Sigmoid colon (tissue), 7 donors: ENCODE measurements around the gene HDAC4. TPM values are rescaled to one million over a fixed set of nuclear protein-coding genes. Genes with fewer than 3 reads are reported as not detected.

Source experiments
- DNase-seq: peaks from one replicate; pipeline ENCODE4 v3.0.0-alpha.2; 2019
- H3K27ac ChIP-seq, 4 donors: fragments of 200-600 bp; sonication (generic); one replicate each; pipeline ENCODE4 v1.5.1; 2016 to 2019; ENCODE audit warnings: mild to moderate bottlenecking in 1 of 4
- H3K27me3 ChIP-seq, 3 donors: fragments of 200-600 bp; sonication (generic); one replicate each; pipeline ENCODE4 v1.5.1; 2019; ENCODE audit warnings: mild to moderate bottlenecking in 1 of 3
- H3K36me3 ChIP-seq, 4 donors: fragments of 200-600 bp; sonication (generic); one replicate each; pipeline ENCODE4 v1.5.1; 2016 to 2019
- H3K4me1 ChIP-seq, 4 donors: fragments of 200-600 bp; sonication (generic); one replicate each; pipeline ENCODE4 v1.5.1; 2017 to 2019
- H3K4me3 ChIP-seq, 4 donors: fragments of 200-600 bp; sonication (generic); one replicate each; pipeline ENCODE4 v1.5.1; 2017 to 2019; ENCODE audit warnings: mild to moderate bottlenecking in 2 of 4, moderate library complexity in 1 of 4
- H3K9me3 ChIP-seq, 4 donors: fragments of 200-600 bp in 3 of 4; sonication (generic) in 3 of 4; one replicate each; pipeline versions ENCODE4 v1.5.1 to v1.6.1; 2013 to 2019
- EP300 ChIP-seq, 4 donors: sonication (generic); formaldehyde crosslinking; IDR thresholded peaks; one replicate each; pipeline ENCODE4 v1.6.1; 2017; ENCODE audit warnings: antibody characterized with exemption in 4 of 4
- POLR2A ChIP-seq, 2 donors: fragments of 450-650 bp; IDR thresholded peaks; one replicate each; pipeline ENCODE4 v1.6.1; 2016; ENCODE audit warnings: antibody characterized with exemption in 2 of 2, mild to moderate bottlenecking in 2 of 2, moderate library complexity in 2 of 2
- POLR2AphosphoS5 ChIP-seq, 4 donors: sonication (generic); formaldehyde crosslinking; IDR thresholded peaks; one replicate each; pipeline ENCODE4 v1.6.1; 2017; ENCODE audit warnings: antibody characterized with exemption in 4 of 4
- WGBS, 2 donors: extraction: QIAGEN DNeasy Blood & Tissue Kit; methylation state at CpG; one replicate each; pipeline ENCODE4 v1.1.7; 2013; 5-methylcytosine and 5-hydroxymethylcytosine counted together
- intact Hi-C: fragments of 100-400 bp; cut with DNase I; formaldehyde crosslinking; loops from one replicate; pipeline ENCODE4 v1.15.1; 2023
- polyA plus RNA-seq, 3 donors: library from polyadenylated mRNA; stranded (reverse); fragments of 200-250 nt; gene quantifications; one replicate each; pipeline ENCODE4 v1.2.3, GENCODE V29; 2013
- total RNA-seq, 4 donors: library from RNA; depleted of rRNA; stranded (reverse); fragments of >200 nt; gene quantifications; one replicate each; pipeline ENCODE4 v1.1.0, GENCODE V29; 2016
- TF ChIP-seq, protein P1 (sequence below), 4 experiments: fragments of 450-650 bp in 3 of 4; fragments of 200-600 bp in 1 of 4; IDR thresholded peaks; one replicate each; pipeline ENCODE4 v1.5.1; 2016 to 2019; ENCODE audit warnings: antibody characterized with exemption in 4 of 4, mild to moderate bottlenecking in 3 of 4, moderate library complexity in 2 of 4
- donor health status: healthy with polysubstance abuse.
- donor health status: Bipolar disorder and iron deficiency.
- donor health status: healthy.

The HDAC4 gene
- total and polyA plus RNA-seq, 7 donors: 1.8 to 196 (median 77.0) TPM

DNA sequence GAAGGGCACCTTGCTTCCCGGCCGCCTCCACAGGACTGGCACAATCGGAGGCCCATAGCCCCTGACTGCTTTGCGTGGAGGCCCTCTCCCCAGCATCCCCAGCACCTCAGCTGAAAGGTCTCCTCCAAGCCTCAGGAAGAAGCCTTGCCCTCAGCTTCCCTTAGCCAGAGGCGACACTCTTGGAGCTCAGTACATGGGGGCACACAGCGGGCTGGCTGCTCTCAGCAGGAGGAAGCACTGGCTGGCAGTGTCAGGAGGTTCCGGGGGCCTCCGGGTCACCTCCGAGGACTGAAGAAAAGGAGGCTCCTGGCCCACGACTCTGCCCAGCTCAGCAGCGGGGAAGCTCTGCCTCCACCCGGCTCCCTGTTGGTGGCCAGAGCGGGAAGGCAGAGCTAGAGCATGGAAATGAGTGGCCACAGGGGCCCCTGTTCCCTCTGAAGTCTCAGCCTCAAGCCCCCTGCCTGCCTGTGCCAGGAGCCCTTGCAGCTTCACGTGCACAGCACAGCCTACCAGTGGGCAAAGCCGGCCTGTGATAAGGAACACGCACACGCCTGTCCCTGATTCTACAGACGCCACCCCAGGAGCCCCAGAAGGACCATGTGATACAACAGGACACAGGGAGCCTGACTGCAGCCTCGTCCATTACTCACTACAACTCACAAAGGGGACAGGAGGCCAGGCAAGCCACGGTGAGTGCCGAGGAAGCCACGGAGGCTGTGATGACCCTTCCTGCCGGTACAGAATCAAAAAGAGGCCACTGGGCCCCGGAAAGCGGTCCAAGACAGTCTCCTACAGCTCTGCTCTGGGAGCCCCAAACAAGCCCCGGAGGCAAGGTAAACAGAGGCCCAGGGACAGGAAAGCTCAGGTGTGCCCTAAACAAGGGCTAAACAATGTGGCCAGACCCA lies 15.5 kb downstream of the HDAC4 start:
- Histone ChIP-seq H3K27me3 (no peaks in the 10 kb centered on the region), H3K27ac (peak overlapping the region in 1 of 4 donors; percentile 43), H3K36me3 (peaks cover 0 to 23% (median 0%) of the 10 kb centered on the region in 4 donors), H3K4me3 (no peak overlapping the region), H3K4me1 (peaks cover 0 to 40% (median 33%) of the 10 kb centered on the region in 4 donors), H3K9me3 (no peaks in the 10 kb centered on the region)
- 96% methylated on average over 26 of the region's 26 CpGs for WGBS, 2 donors
- intact Hi-C loops: no loop called here
- DNase-seq: peak; percentile 50
- no peak for TF ChIP-seq POLR2A (IDR thresholded peaks at IDR 0.05)
- TF ChIP-seq EP300 (IDR thresholded peaks at IDR 0.05): no peak
- TF ChIP-seq, protein P1, sequence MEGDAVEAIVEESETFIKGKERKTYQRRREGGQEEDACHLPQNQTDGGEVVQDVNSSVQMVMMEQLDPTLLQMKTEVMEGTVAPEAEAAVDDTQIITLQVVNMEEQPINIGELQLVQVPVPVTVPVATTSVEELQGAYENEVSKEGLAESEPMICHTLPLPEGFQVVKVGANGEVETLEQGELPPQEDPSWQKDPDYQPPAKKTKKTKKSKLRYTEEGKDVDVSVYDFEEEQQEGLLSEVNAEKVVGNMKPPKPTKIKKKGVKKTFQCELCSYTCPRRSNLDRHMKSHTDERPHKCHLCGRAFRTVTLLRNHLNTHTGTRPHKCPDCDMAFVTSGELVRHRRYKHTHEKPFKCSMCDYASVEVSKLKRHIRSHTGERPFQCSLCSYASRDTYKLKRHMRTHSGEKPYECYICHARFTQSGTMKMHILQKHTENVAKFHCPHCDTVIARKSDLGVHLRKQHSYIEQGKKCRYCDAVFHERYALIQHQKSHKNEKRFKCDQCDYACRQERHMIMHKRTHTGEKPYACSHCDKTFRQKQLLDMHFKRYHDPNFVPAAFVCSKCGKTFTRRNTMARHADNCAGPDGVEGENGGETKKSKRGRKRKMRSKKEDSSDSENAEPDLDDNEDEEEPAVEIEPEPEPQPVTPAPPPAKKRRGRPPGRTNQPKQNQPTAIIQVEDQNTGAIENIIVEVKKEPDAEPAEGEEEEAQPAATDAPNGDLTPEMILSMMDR (IDR thresholded peaks at IDR 0.05): no peak
- no peak for TF ChIP-seq POLR2AphosphoS5 (IDR thresholded peaks at IDR 0.05)

DNA sequence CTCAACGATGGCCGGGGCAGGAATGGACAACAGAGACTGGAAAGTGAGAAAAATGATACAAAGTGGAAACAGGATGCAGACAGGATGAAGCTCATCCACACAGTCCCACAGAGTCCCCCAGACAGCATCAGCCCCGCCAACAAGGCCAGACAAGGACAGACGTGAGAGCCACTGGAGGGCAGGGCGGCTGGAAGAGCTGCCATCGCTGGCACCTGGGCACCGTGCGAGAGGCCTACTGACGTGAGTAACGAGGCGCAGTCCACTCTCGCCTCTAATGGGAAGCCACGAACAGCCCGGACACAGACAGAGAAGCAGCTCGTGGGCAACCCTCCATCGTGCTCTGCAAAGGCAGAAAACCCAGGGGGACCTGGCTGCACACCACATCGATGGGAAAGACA lies 17.1 kb downstream of the HDAC4 start:
- no peak for DNase-seq
- H3K9me3 ChIP-seq: no peaks in the 10 kb centered on the region
- H3K36me3 ChIP-seq: peaks cover 0 to 14% (median 0%) of the 10 kb centered on the region in 4 donors
- H3K27me3 ChIP-seq: no peaks in the 10 kb centered on the region
- no peak overlapping the region for H3K4me3 ChIP-seq
- TF ChIP-seq EP300 (IDR thresholded peaks at IDR 0.05) (no peak), POLR2A (IDR thresholded peaks at IDR 0.05) (no peak), POLR2AphosphoS5 (IDR thresholded peaks at IDR 0.05) (no peak)
- TF ChIP-seq, protein P1 (IDR thresholded peaks at IDR 0.05): no peak
- intact Hi-C loops: no loop called here
- no peak overlapping the region for H3K27ac ChIP-seq
- 96 to 97% methylated on average over 17 of the region's 17 CpGs for WGBS, 2 donors
- peaks cover 0 to 52% (median 44%) of the 10 kb centered on the region in 4 donors for H3K4me1 ChIP-seq

- intact Hi-C loops: no loop called here
- TF ChIP-seq EP300 (IDR thresholded peaks at IDR 0.05): no peak
- TF ChIP-seq POLR2A (IDR thresholded peaks at IDR 0.05): no peak
- no peak overlapping the region for H3K27ac ChIP-seq
- H3K27me3 ChIP-seq: no peaks in the 10 kb centered on the region
- peaks cover 0 to 10% (median 0%) of the 10 kb centered on the region in 4 donors for H3K36me3 ChIP-seq
- no peaks in the 10 kb centered on the region for H3K9me3 ChIP-seq
- no peak overlapping the region for H3K4me3 ChIP-seq
- peak; percentile 48 for DNase-seq
- peaks cover 0 to 58% (median 49%) of the 10 kb centered on the region in 4 donors for H3K4me1 ChIP-seq
- 93 to 96% methylated on average over 24 of the region's 24 CpGs for WGBS, 2 donors
Observed at GRCh38 chr2:239383036-239383758, 17.6 kb downstream of the HDAC4 start.

- Histone ChIP-seq H3K27me3 (no peaks in the 10 kb centered on the region), H3K9me3 (no peaks in the 10 kb centered on the region), H3K4me1 (peaks cover 0 to 57% (median 49%) of the 10 kb centered on the region in 4 donors), H3K4me3 (no peak overlapping the region), H3K36me3 (peaks cover 0 to 13% (median 0%) of the 10 kb centered on the region in 4 donors), H3K27ac (no peak overlapping the region)
- WGBS, 2 donors: 83 to 86% methylated on average over 6 of the region's 6 CpGs
- TF ChIP-seq, protein P1 (IDR thresholded peaks at IDR 0.05): no peak
- no peak for TF ChIP-seq POLR2A (IDR thresholded peaks at IDR 0.05)
- no peak for TF ChIP-seq EP300 (IDR thresholded peaks at IDR 0.05)
- no peak for TF ChIP-seq POLR2AphosphoS5 (IDR thresholded peaks at IDR 0.05)
- intact Hi-C loops: no loop called here
- DNase-seq: peak; percentile 18
Observed at GRCh38 chr2:239382384-239382880, 18.4 kb downstream of the HDAC4 start.

DNA sequence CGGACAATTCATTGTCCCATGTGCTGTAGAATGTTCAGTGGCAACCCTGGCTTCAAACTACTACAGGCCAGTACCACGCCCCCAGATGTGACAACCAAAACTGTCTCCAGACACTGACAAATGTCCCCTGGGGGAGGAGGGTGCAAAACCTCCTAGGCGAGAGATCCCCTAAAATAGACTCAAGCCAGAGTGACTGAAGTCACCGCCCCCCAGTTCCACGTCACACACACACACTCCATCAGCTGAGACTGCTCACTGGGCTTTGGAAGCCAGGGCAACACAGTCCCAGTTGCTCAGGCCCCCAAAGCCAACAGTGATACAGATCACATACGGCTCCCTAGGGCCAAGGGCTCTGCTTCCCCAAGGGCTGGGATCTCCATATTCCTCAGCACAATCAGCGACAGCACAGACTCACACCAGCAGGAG lies 19.1 kb downstream of the HDAC4 start:
- DNase-seq: peak; percentile 44
- 72 to 89% methylated on average over 7 of the region's 7 CpGs for WGBS, 2 donors
- intact Hi-C loops: no loop called here

More for the DNA sequence above, 19.1 kb downstream of the HDAC4 start:
- Histone ChIP-seq H3K27me3 (no peaks in the 10 kb centered on the region), H3K9me3 (no peaks in the 10 kb centered on the region), H3K4me3 (no peak overlapping the region), H3K36me3 (peaks cover 0 to 18% (median 0%) of the 10 kb centered on the region in 4 donors), H3K4me1 (peaks cover 0 to 59% (median 44%) of the 10 kb centered on the region in 4 donors), H3K27ac (no peak overlapping the region)
- TF ChIP-seq POLR2AphosphoS5 (IDR thresholded peaks at IDR 0.05): no peak
- TF ChIP-seq EP300 (IDR thresholded peaks at IDR 0.05): no peak
- TF ChIP-seq POLR2A (IDR thresholded peaks at IDR 0.05): no peak
- TF ChIP-seq, protein P1 (IDR thresholded peaks at IDR 0.05): no peak
